Prostate gland (tissue), 2 donors: ENCODE results near the gene RXRA.

ENCODE experiments used
- CTCF ChIP-seq, 4 experiments: fragments of 200-600 bp in 2 of 4; fragments of 450-650 bp in 2 of 4; sonication (generic) in 2 of 4; IDR thresholded peaks; 1 replicate in 3 of 4; 2 replicates in 1 of 4; pipeline ENCODE4 v1.5.1; 2016 to 2019; ENCODE audit warnings: antibody characterized with exemption in 4 of 4, mild to moderate bottlenecking in 2 of 4, moderate library complexity in 2 of 4
- POLR2A ChIP-seq: fragments of 450-650 bp; IDR thresholded peaks from one replicate; pipeline ENCODE4 v1.6.1; 2016; ENCODE audit warnings: antibody characterized with exemption, mild to moderate bottlenecking

GRCh38 chr9:134325813-134326723 is at the start of gene RXRA:
- TF ChIP-seq CTCF (IDR thresholded peaks at IDR 0.05), result peak in 3 of 4 experiments; percentile 21 to 34 (median 31)
- peak; percentile 88 for TF ChIP-seq POLR2A
